HG03064 (cell line): ENCODE data around the gene ENTPD7.
A peak's percentile ranks its signal among the peaks of the same experiment; 100 is the strongest.
"Not testable (repeated sequence)": the region's sequence is repeated elsewhere in the genome, so short reads cannot be mapped to it uniquely, and the experiment has no call there.

Source experiments
- ATAC-seq: cut with Tn5 transposase; IDR thresholded peaks from one replicate; pipeline ENCODE4 v1.9.1; 2021; ENCODE audit warnings: low read depth; ENCODE audit not compliant: unreplicated experiment

The ENTPD7 gene

GRCh38 chr10:99682752-99683151, 23.4 kb downstream of the ENTPD7 start:
- ATAC-seq = no peak

GRCh38 chr10:99685597-99685967, 26.3 kb downstream of the ENTPD7 start:
- peak; percentile 97 for ATAC-seq

DNA sequence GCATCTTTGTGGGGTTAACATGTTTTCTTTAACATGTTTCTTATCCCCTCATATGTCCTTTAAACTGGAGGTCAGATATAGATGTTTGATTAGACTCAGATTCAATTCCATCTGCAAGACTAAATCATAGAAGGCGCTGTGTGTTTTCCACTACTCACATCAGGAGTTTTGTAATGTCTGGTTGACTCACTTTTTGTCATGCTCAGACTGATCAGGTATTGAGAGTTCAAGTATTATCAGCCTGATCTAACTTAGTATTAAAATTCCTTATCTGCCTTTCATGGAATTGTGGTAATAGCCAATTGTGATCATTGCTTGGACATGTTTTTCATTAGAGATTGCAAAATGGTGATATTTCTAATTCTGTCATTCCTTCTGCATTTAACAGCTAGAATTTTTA, 30.2 kb downstream of the ENTPD7 start:
- no peak for ATAC-seq

GRCh38 chr10:99693933-99694583, 34.7 kb downstream of the ENTPD7 start:
- no peak for ATAC-seq

DNA sequence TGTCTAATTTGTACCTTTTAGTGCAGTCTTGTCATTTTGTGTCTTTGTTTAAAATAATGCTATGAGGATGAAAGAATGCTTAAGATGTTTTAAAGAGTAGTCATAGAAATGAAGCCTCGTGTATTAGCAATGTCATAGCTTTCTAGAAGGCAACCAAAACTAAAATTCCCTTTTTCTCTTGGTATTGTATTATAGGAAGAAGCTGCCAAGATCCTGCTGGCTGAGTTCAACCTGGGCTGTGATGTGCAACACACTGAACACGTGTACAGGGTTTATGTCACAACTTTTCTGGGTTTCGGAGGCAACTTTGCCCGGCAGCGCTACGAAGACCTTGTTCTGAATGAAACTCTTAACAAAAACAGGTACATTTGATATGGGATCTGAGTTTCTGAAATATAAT, 36.5 kb downstream of the ENTPD7 start:
- ATAC-seq = no peak

- ATAC-seq = no peak
Measured at GRCh38 chr10:99698504-99699080, 39.3 kb downstream of the ENTPD7 start.

- no peak for ATAC-seq
Measured at GRCh38 chr10:99700649-99701048, 41.3 kb downstream of the ENTPD7 start.

DNA sequence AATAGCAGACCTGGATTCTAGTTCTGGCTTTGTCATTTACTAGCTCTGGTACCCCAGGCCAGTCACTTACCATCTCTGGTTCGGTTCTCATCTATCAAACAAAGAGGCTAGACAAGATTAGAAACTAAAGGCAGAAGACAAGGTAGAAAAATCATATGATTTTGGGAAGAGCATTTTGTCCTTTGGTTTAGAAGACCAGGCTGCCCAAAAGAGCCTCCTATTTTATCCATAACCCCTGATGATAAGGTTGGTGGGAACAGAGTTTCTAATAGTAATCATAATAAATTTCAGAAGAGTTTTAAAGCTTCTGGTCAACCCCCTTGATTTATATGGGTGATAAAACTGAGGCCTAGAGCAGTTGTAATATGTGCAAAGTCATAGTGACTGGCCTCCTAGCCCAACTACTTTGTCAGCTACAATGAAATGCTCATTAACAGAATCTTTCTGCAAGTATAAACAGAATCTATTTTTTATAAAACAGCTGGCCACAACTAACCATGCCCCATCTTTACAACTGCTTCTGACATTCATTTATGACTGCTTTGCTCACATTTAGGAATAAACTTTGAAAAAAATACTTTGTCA, 49.2 kb downstream of the ENTPD7 start:
- ATAC-seq = no peak

DNA sequence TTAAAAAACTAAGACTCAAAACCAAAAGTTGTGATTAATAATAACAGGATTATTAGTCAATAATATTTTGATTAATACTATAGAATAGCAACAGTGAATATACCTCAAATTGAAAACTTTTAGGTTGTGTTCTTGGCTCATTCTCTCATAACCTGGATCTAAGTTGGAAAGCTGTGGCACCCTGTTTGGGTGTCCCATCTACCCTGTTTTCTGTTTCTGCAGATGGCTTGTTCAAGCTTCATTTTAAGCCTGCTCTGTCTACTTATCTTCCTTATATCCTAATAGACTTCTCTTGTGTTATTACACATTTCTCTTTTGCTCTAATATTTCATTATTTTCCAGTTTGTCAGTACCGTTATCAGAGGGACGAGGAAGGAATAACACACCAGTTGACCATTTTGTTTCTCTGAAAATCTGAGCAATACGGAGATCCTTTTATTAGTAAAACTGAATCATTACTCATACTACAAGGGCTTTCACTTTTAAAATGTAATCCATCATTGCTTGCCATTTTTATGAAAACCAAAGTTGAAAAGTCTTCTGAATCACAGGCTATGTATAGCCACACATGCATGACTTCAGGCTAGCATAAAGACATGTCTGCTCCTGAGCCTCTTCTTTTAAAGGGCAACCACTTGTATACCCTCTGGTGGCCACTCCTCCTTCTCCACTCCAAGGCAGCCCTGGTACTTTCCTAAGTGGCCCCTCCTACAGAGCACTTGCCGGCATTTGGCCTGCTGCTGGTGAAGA, 50.3 kb downstream of the ENTPD7 start:
- ATAC-seq = no peak

GRCh38 chr10:99711129-99711719, 51.9 kb downstream of the ENTPD7 start:
- no peak for ATAC-seq

DNA sequence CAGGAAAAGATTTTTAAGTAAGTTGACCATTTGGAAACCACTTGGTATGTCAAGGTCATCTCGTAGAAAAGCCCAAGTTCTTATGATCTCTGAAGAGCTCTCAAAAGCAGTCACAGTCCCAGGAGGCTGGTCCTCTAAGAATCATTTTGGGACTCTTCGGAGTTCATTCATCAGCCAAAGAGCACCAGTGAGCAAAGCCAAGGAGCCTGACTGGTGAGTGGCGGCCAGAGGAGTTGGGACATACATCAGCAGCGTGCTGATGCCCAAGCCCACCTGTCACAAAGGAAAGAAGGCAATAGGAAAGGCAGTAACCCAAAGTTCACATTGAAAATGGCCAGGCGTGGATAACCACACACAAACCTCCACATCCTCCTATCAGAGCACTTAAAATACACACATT, 55.1 kb downstream of the ENTPD7 start:
- ATAC-seq = no peak

DNA sequence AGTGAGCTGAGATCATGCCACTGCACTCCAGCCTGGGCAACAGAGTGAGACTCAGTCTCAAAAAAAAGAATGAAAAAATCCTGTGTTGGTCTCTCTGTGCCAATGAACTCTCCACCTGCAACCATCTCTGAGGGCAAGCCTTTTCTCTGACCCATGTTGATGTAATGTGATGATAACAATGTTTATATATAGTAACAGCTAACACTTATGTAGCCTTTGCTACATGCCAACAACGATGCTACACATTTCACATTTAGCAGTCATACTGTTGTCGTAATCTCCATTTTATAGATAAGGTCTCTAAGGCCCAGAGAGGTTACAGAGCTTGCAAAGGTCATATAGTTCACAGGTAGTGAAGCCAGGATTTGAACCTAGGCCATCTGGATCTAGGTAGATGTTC, 61.1 kb downstream of the ENTPD7 start:
- no peak for ATAC-seq

DNA sequence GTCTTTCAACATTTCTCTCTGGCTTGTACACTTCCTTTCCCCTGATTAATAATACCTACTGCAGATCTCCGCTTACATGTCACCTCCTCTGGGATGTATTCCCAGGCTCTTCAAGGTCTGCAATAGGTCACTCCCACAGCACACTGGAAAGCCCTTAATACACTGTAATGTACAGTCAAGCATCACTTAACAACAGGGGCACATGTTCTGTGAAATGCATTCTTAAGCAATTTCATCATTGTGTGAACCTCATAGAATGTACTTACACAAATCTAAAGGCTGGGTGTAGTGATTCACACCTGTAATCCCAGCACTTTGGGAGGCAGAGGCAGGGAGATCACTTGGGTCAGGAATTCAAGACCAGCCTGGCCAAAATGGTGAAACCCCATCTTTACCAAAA, 70.7 kb downstream of the ENTPD7 start:
- ATAC-seq = no peak

DNA sequence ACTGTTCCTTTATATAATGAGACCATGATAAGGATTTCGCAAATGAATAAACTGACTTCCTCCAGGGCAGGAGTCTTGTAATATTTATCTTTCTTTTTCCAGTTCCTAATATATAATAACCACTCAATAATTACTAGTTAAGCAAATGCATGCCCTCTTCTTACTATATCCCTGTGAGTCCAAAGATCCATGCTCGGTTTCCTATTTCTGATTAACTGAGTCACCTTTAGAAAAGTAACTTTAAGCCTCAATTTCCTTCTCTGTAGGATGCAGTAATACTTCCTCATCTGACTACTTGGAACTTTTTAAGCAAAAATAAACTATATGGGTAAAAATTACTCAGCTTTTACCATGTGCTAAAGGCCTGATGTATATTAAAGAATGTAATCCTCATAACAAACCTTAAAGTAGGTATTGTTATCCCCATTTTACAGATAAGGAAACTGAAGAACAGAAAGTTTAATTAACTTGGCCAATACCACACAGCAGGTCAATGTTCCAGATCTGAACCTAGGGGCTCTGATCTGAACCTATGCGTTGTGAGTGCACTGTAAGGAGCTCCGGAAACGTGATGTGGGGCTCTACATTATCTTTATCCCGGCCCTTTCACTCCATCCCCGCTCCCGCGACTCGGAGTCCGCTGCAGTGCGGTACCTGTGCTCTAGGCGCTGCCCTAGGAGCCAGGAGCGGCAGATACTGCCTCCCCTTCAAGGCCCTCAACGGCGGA, 72.2 kb downstream of the ENTPD7 start:
- ATAC-seq = no peak

DNA sequence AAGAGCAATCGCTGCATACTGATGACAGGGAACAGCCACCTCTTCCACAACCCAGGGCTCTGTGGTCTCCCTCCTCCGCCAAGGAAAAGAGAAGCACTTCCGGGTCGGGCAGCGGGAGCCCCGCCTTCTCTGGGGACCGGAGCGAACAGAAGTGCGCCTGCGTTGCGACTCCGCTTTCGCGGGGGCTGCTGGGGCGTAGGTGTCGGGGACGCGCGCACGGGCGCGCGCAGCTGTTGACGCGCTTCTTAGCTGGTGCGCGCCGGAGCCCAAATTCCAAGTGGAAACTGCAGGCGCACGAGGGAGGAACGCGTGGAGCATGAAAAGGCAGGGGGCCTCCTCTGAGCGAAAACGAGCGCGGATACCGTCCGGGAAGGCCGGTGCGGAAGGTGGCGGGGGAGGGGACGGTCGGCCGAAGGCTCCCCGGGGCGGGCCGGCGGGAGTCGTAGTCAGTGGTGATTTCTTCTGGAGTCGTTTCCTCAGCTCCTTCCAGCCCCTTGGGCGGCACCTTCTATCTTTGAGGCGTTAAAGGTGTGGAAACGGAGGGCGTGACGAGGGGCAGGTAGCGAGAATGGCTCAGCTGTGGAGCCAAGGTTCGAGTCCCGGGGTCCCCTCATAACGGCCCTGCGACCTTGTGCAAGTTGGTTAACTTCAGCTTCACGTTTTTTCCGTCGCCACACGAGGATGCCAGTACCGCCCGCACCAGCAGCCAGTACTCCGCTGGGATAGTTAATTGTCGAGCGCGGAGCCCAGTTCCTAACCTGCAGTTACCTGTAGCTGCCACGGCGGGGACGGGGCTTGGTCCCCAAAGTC, 72.9 kb downstream of the ENTPD7 start, which contains the start of the genes COX15 and CUTC:
TSS of gene COX15 (minus strand) at position 95 of the 810 bp plus-strand sequence. CDS start at position 17, 78 bp downstream.
TSS of gene CUTC (plus strand) at position 202 of the 810 bp plus-strand sequence. CDS start at position 317, 115 bp downstream.
- peak; percentile 82 for ATAC-seq

DNA sequence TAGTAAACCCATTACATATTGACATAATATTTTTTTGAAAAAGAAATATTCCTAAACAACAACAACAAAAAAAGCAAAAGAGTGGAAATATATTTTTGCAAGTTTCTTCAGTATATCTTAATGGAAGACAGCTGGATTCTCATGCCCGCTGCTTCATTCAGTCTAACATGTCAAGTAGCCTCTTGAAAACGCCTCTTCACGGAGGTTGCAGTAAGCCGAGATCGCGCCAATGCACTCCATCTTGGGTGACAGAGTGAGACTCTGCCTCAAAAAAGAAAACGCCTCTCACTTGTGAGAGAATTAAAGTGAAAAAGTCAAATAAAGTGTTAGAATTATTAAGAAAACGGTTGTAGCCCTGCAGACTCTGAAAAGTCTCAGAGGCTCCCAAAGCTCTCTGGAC, 74.1 kb downstream of the ENTPD7 start:
- ATAC-seq = no peak

DNA sequence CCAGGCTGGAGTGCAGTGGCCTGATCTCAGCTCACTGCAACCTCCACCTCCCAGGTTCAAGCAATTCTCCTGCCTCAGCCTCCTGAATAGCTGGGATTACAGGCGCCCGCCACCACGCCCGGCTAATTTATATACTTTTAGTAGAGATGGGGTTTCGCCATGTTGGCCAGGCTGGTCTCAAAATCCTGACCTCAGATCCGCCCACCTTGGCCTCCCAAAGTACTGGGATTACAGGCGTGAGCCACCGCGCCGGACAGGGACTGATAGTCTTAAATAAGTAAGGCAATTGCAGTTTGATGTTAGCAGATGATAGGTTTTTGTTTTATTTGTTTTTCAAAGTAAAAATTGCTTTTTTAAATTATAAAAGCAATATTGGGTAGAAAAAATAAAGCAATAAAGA, 74.8 kb downstream of the ENTPD7 start:
- ATAC-seq = not testable (repeated sequence)

GRCh38 chr10:99740260-99740659, 81.0 kb downstream of the ENTPD7 start:
- ATAC-seq = no peak

GRCh38 chr10:99740933-99741559, 81.7 kb downstream of the ENTPD7 start:
- no peak for ATAC-seq
